ENCODE results near the gene PRMT3. TPM values are rescaled to one million over a fixed set of nuclear protein-coding genes. Genes with fewer than 3 reads are reported as not detected.

Gene PRMT3
- total and polyA plus RNA-seq, 10 donors = 6.9 to 20.7 (median 13.8) TPM

DNA sequence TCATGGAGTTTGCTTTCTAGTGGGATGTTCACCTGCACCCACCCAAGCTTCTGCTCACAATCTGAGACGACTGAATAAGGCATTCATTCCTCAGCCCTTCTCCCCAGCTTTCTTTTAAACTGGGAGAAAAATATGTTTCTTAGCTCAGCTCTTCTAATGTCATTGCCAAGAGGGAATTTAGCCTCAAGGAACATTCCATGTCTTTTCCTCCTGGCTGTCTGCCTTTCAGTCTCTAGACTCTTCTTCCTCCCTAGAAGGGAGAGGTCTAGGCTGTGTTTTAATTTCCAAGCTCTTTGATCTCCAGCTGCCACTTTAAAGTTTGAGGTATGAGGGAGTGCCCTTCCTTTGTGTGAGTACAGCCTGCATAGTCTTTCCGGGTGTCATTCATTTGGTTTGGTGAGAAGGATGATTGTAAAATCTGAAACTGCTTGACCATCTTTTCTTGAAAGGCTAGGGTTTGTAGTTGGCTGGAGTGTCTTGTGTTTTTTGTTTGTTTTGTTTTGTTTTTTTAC is 35.7 kb upstream of the PRMT3 start:
- TF ChIP-seq POLR2A (IDR thresholded peaks at IDR 0.05) (no peak), POLR2AphosphoS5 (IDR thresholded peaks at IDR 0.05) (no peak)
- TF ChIP-seq, protein P1, sequence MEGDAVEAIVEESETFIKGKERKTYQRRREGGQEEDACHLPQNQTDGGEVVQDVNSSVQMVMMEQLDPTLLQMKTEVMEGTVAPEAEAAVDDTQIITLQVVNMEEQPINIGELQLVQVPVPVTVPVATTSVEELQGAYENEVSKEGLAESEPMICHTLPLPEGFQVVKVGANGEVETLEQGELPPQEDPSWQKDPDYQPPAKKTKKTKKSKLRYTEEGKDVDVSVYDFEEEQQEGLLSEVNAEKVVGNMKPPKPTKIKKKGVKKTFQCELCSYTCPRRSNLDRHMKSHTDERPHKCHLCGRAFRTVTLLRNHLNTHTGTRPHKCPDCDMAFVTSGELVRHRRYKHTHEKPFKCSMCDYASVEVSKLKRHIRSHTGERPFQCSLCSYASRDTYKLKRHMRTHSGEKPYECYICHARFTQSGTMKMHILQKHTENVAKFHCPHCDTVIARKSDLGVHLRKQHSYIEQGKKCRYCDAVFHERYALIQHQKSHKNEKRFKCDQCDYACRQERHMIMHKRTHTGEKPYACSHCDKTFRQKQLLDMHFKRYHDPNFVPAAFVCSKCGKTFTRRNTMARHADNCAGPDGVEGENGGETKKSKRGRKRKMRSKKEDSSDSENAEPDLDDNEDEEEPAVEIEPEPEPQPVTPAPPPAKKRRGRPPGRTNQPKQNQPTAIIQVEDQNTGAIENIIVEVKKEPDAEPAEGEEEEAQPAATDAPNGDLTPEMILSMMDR (IDR thresholded peaks at IDR 0.05 in 8 of 11, conservative IDR thresholded peaks at IDR 0.05 in 3 of 11) = no peak
- no peaks in the 10 kb centered on the region for H3K36me3 ChIP-seq
- peaks cover 0 to 10% (median 5%) of the 10 kb centered on the region in 6 donors for H3K4me1 ChIP-seq
- intact Hi-C loops (cut with DNase I; ENCODE audit: low total_unique reads) = no loop called here
- no peak overlapping the region for H3K4me3 ChIP-seq
- no peak overlapping the region for H3K27ac ChIP-seq
- H3K9me3 ChIP-seq = no peaks in the 10 kb centered on the region
- no peak for DNase-seq
- WGBS, 5 donors = 64 to 81% (median 74%) methylated on average over 2 of the region's 2 CpGs
- H3K27me3 ChIP-seq (replicated peaks in 1 of 7) = no peaks in the 10 kb centered on the region

DNA sequence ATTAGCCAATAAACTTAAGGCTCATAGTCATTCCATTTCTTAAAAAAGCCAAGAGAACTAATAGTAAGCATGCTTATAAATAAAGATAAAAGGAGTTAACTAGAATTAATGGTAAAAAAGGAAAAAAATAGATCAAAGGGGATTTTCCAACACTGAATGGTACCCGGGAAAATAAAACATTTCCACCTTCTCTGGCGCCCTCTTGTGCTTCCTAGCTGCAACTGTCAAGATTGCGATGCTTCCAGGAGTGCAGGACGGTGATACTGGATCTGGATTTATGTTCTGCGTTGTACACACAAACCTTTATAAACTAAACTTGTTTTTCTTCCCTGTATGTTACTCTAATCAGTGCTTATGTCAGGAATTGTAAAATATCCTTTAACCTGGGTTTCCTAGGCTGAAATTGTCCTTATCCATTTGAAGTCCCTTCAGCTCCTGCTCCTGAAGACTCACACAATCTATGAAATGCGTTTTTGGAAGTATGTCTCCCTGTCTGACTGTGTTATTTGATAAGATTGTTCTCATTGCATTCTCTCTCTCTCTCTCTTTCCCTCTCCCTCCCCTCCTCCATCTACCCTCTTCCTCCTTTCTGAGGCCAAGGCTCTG is 33.6 kb upstream of the PRMT3 start:
- Histone ChIP-seq H3K27ac (no peak overlapping the region), H3K9me3 (no peaks in the 10 kb centered on the region), H3K27me3 (replicated peaks in 1 of 7) (no peaks in the 10 kb centered on the region), H3K4me1 (peaks cover 0 to 10% (median 5%) of the 10 kb centered on the region in 6 donors), H3K4me3 (no peak overlapping the region), H3K36me3 (no peaks in the 10 kb centered on the region)
- WGBS, 5 donors = 11 to 12% (median 12%) methylated on average over 6 of the region's 6 CpGs
- intact Hi-C loops (cut with DNase I; ENCODE audit: low total_unique reads) = no loop called here
- no peak for TF ChIP-seq POLR2AphosphoS5 (IDR thresholded peaks at IDR 0.05)
- TF ChIP-seq, protein P1 (IDR thresholded peaks at IDR 0.05 in 8 of 11, conservative IDR thresholded peaks at IDR 0.05 in 3 of 11) = peak in 10 of 11 experiments; percentile 23 to 82 (median 74)
- no peak for DNase-seq

DNA sequence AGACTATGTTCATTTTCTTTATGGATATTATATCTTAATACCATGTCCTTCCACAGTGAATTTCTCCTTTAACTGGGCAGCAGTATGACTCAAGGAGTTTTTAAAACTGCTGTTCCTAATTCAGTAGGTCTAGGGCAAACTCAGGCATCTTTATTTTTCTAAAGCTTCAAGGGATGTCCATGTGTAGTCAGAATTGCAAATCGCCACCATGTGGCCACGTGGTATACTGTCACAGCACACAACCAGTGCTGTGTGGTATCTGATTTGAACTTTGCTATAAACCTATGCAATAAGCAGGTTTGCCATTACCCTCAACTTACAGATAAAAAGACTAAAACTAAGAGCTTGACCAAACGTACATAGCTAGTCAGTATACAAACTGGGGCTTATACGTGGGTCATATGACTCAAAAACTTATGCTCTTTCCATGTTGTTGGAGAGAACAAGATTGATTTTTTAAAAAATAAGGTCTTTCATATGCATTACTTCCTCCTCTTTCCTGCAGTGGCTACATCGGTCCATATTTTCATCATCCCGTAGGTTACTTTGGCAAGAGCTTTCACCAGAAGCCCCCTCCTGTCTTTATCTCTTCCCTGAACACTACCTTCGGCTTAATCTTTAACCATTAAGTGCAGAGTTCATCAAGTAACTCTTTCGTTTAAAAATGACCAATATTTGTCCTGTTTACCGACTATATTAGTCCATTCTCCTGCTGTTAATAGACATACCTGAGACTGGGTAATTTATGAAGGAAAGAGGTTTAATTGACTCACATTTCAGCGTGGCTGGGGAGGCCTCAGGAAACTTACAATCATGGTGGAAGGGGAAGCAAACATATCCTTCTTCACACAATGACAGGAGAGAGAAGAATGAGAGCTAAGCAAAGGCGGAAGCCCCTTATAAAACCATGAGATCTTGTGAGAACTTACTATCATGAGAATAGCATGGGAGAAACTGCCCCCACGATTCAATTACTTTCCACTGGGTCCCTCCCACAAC is 32.0 kb upstream of the PRMT3 start:
- intact Hi-C loops (cut with DNase I; ENCODE audit: low total_unique reads) = loop anchor here (5.0 kb wide), 1 partner anchor 228 kb away; no protein-coding TSS in a partner anchor
- Histone ChIP-seq H3K9me3 (no peaks in the 10 kb centered on the region), H3K27me3 (replicated peaks in 1 of 7) (no peaks in the 10 kb centered on the region), H3K27ac (no peak overlapping the region), H3K4me1 (peaks cover 0 to 13% (median 5%) of the 10 kb centered on the region in 6 donors), H3K4me3 (no peak overlapping the region), H3K36me3 (no peaks in the 10 kb centered on the region)
- no peak for DNase-seq
- 45 to 57% (median 48%) methylated on average over 11 to 12 of the region's 12 CpGs for WGBS, 5 donors
- TF ChIP-seq POLR2AphosphoS5 (IDR thresholded peaks at IDR 0.05) (no peak), POLR2A (IDR thresholded peaks at IDR 0.05) (no peak)
- TF ChIP-seq, protein P1 (IDR thresholded peaks at IDR 0.05 in 8 of 11, conservative IDR thresholded peaks at IDR 0.05 in 3 of 11) = peak in 9 of 11 experiments; percentile 19 to 64 (median 53)

Data from spleen (tissue), 11 donors.